H1 (cell line): ENCODE data around the gene MS4A15. TPM values are rescaled to one million over a fixed set of nuclear protein-coding genes. Genes with fewer than 3 reads are reported as not detected.

Experiments used
- CTCF ChIA-PET: fragments of 300-600 bp; sonication (Branson Sonifier 250); formaldehyde crosslinking; loops from one replicate; lab custom pipeline; 2021; ENCODE audit not compliant: partially characterized antibody; lab: Charles Lee
- POLR2A ChIA-PET: fragments of 300-600 bp; sonication (Branson Sonifier 250); formaldehyde crosslinking; loops from one replicate; lab custom pipeline; 2021; ENCODE audit warnings: inconsistent platforms; ENCODE audit not compliant: partially characterized antibody; lab: Charles Lee
- DNase-seq, 2 experiments: peaks; one replicate each; pipeline versions ENCODE4 v3.0.0 to v3.0.0-alpha.2; 2010 to 2022; ENCODE audit warnings: low spot score in 2 of 2, low read depth in 1 of 2, mixed read lengths in 1 of 2
- FAIRE-seq: peaks from 2 replicates; lab custom pipeline; 2011; peaks lifted over from hg19 to GRCh38; lab: Jason Lieb, UNC
- H2AFZ ChIP-seq: 2 replicates; pipeline ENCODE4 v1.8.1; 2012; ENCODE audit warnings: low read length, inconsistent platforms
- H2AK5ac ChIP-seq: 2 replicates; pipeline ENCODE4 v1.6.1; 2013; ENCODE audit warnings: low read depth, low read length
- H2BK120ac ChIP-seq: replicated peaks from 2 replicates; pipeline ENCODE3; 2013; ENCODE audit warnings: low read depth, low read length, inconsistent platforms
- H2BK12ac ChIP-seq: 2 replicates; pipeline ENCODE4 v1.6.1; 2013; ENCODE audit warnings: low read depth, low read length
- H2BK15ac ChIP-seq: 2 replicates; pipeline ENCODE4 v1.6.1; 2013; ENCODE audit warnings: low read length
- H2BK20ac ChIP-seq: 2 replicates; pipeline ENCODE4 v1.6.1; 2013; ENCODE audit warnings: low read length
- H2BK5ac ChIP-seq: 2 replicates; pipeline ENCODE4 v1.6.1; 2013; ENCODE audit warnings: low read depth, low read length
- H3K14ac ChIP-seq: 2 replicates; pipeline ENCODE4 v1.6.1; 2013; ENCODE audit warnings: inconsistent platforms; ENCODE audit not compliant: insufficient read length
- H3K18ac ChIP-seq: 2 replicates; pipeline ENCODE4 v1.6.1; 2013; ENCODE audit warnings: low read length; ENCODE audit errors: extremely low read depth
- H3K23ac ChIP-seq: 2 replicates; pipeline ENCODE4 v1.6.1; 2013; ENCODE audit warnings: inconsistent platforms; ENCODE audit not compliant: insufficient read length
- H3K23me2 ChIP-seq: 2 replicates; pipeline ENCODE4 v1.6.1; 2013; ENCODE audit warnings: low read depth, low read length
- H3K27ac ChIP-seq: 2 replicates; pipeline ENCODE4 v1.6.1; 2011; ENCODE audit warnings: low read depth, low read length, inconsistent platforms
- H3K27me3 ChIP-seq, 4 experiments: replicated peaks in 1 of 4; 1 replicate in 1 of 4; 2 replicates in 3 of 4; pipeline versions ENCODE4 v1.6.1 to v1.8.1; 2011 to 2013; ENCODE audit warnings: low read length in 3 of 4, mild to moderate bottlenecking in 3 of 4, inconsistent platforms in 2 of 4, mixed read lengths in 2 of 4, moderate library complexity in 1 of 4; ENCODE audit not compliant: control insufficient read depth in 3 of 4, insufficient read depth in 3 of 4; ENCODE audit errors: extremely low read depth in 1 of 4
- H3K36me3 ChIP-seq, 4 experiments: 2 replicates each; pipeline versions ENCODE4 v1.6.1 to v1.8.1; 2011 to 2013; ENCODE audit warnings: mild to moderate bottlenecking in 4 of 4, low read length in 3 of 4, moderate library complexity in 2 of 4, control low read depth in 1 of 4, inconsistent platforms in 1 of 4; ENCODE audit not compliant: insufficient read depth in 4 of 4, control insufficient read depth in 2 of 4
- H3K4ac ChIP-seq: replicated peaks from 2 replicates; pipeline ENCODE3; 2013; ENCODE audit warnings: low read length, low read depth, mixed read lengths, inconsistent platforms; ENCODE audit not compliant: insufficient read length
- H3K4me1 ChIP-seq, 4 experiments: replicated peaks in 1 of 4; 1 replicate in 1 of 4; 2 replicates in 3 of 4; pipeline versions ENCODE4 v1.6.1 to v1.8.1; 2011 to 2013; ENCODE audit warnings: low read length in 3 of 4, inconsistent platforms in 2 of 4, mixed read lengths in 1 of 4; ENCODE audit not compliant: insufficient read depth in 4 of 4, control insufficient read depth in 3 of 4
- H3K4me2 ChIP-seq, 2 experiments: 2 replicates each; pipeline versions ENCODE4 v1.6.1 to v1.8.1; 2011 to 2013; ENCODE audit warnings: low read depth in 2 of 2, low read length in 2 of 2, control low read depth in 1 of 2, inconsistent platforms in 1 of 2, mild to moderate bottlenecking in 1 of 2; ENCODE audit not compliant: insufficient read depth in 1 of 2
- H3K4me3 ChIP-seq, 4 experiments: fragments of 200-600, 300-600 bp in 1 of 4; sonication (generic), shearing (Covaris generic), sonication (Bioruptor Twin) in 1 of 4; 2 replicates each; pipeline versions ENCODE4 v1.5.1 to v1.8.1; 2011 to 2016; ENCODE audit warnings: low read length in 4 of 4, low read depth in 3 of 4, control low read depth in 2 of 4, inconsistent platforms in 2 of 4, mild to moderate bottlenecking in 2 of 4, mixed read lengths in 1 of 4, moderate library complexity in 1 of 4; ENCODE audit not compliant: insufficient read depth in 2 of 4; ENCODE audit errors: extremely low read depth in 1 of 4
- H3K56ac ChIP-seq: replicated peaks from 2 replicates; pipeline ENCODE3; 2013; ENCODE audit warnings: low read depth, mild to moderate bottlenecking, mixed read lengths, low read length, inconsistent platforms; ENCODE audit not compliant: insufficient read length
- H3K79me1 ChIP-seq: 2 replicates; pipeline ENCODE4 v1.6.1; 2013; ENCODE audit warnings: low read depth, low read length, control low read depth
- H3K79me2 ChIP-seq, 2 experiments: 2 replicates each; pipeline versions ENCODE4 v1.6.1 to v1.8.1; 2012 to 2013; ENCODE audit warnings: low read length in 2 of 2, mild to moderate bottlenecking in 2 of 2, inconsistent platforms in 1 of 2; ENCODE audit not compliant: insufficient read depth in 2 of 2, control insufficient read depth in 1 of 2
- H3K9ac ChIP-seq, 4 experiments: replicated peaks in 1 of 4; 1 replicate in 1 of 4; 2 replicates in 3 of 4; pipeline versions ENCODE4 v1.6.1 to v1.8.1; 2011 to 2013; ENCODE audit warnings: low read depth in 3 of 4, low read length in 3 of 4, control low read depth in 2 of 4, mild to moderate bottlenecking in 2 of 4, moderate library complexity in 2 of 4, inconsistent platforms in 1 of 4; ENCODE audit errors: extremely low read depth in 1 of 4
- H3K9me3 ChIP-seq, 2 experiments: 2 replicates each; pipeline versions ENCODE4 v1.6.1 to v1.8.1; 2012 to 2013; ENCODE audit warnings: mild to moderate bottlenecking in 2 of 2, moderate library complexity in 2 of 2, control low read depth in 1 of 2, inconsistent platforms in 1 of 2, low read depth in 1 of 2, low read length in 1 of 2, mixed read lengths in 1 of 2; ENCODE audit not compliant: insufficient read depth in 2 of 2
- H4K20me1 ChIP-seq, 2 experiments: replicated peaks in 1 of 2; 2 replicates each; pipeline versions ENCODE3 to v1.8.1; 2011 to 2013; ENCODE audit warnings: inconsistent platforms in 2 of 2, low read length in 2 of 2, mild to moderate bottlenecking in 1 of 2; ENCODE audit not compliant: insufficient read depth in 2 of 2, control insufficient read depth in 1 of 2
- H4K5ac ChIP-seq: 2 replicates; pipeline ENCODE4 v1.6.1; 2013; ENCODE audit warnings: low read length, low read depth, mixed read lengths, inconsistent platforms; ENCODE audit not compliant: insufficient read length
- H4K8ac ChIP-seq: 2 replicates; pipeline ENCODE4 v1.8.0; 2013; ENCODE audit warnings: mild to moderate bottlenecking, moderate library complexity, low read length, inconsistent platforms; ENCODE audit not compliant: insufficient read depth; ENCODE audit errors: extremely low read depth
- H4K91ac ChIP-seq: replicated peaks from 2 replicates; pipeline ENCODE3; 2013; ENCODE audit warnings: low read length, mixed read lengths, inconsistent platforms; ENCODE audit not compliant: insufficient read length
- GABPA ChIP-seq: IDR thresholded peaks from 2 replicates; pipeline ENCODE4 v1.6.1; 2011; ENCODE audit warnings: mild to moderate bottlenecking, low read length, moderate library complexity, borderline replicate concordance; ENCODE audit not compliant: insufficient read depth
- SIX5 ChIP-seq: IDR thresholded peaks from 2 replicates; pipeline ENCODE4 v1.6.1; 2011; ENCODE audit warnings: mild to moderate bottlenecking, low read depth, low read length
- WGBS, 2 experiments: shearing (Covaris generic) in 1 of 2; methylation state at CpG; one replicate each; pipeline versions ENCODE4 v1.1.6 to v1.1.7; 2013 to 2015; ENCODE audit warnings: low lambda C conversion rate in 2 of 2, mixed read lengths in 2 of 2, inconsistent platforms in 1 of 2, low coverage in 1 of 2, missing lambda C conversion rate in 1 of 2; ENCODE audit not compliant: insufficient replicate concordance in 2 of 2, insufficient coverage in 1 of 2, insufficient read length in 1 of 2; ENCODE audit errors: extremely low coverage in 1 of 2, missing lambda C conversion rate in 1 of 2; 5-methylcytosine and 5-hydroxymethylcytosine counted together
- polyA plus RNA-seq, 7 experiments: library from polyadenylated mRNA; depleted of rRNA in 3 of 7; stranded (reverse) in 5 of 7; unstranded in 2 of 7; fragments of >200 nt in 5 of 7; fragments of 200-250 nt in 2 of 7; gene quantifications; 1 replicate in 5 of 7; 2 replicates in 1 of 7; 4 replicates in 1 of 7; pipeline versions ENCODE4 v1.2.1 to v1.2.3, GENCODE V29; 2011 to 2013; ENCODE audit warnings: missing spikeins in 2 of 7, mixed read lengths in 2 of 7
- total RNA-seq: library from RNA; stranded (reverse); fragmentation: NEBNext Ultra II Directional; extraction: Animal tissue kit (Norgen Biotek cat#: 25700); gene quantifications from 2 replicates; pipeline ENCODE4 v1.2.1, GENCODE V29; 2021

The MS4A15 gene
- total and polyA plus RNA-seq, 2 of the 8 experiments (the other 6 are each of a cell fraction or from before 2014, with no cell fraction given), result 0.15 to 0.17 TPM

- FAIRE-seq (no peak), DNase-seq (no peak)
- no peak overlapping the region for H2BK120ac ChIP-seq
- ChIA-PET POLR2A (no interaction called here), CTCF (interaction anchor here (0.8 to 2.9 kb wide), 7 partner anchors 8 to 483 kb away, joined by 3 to 18 read pairs (median 3); partner anchors contain the start of gene MS4A15)
- H3K27ac ChIP-seq, result no peak overlapping the region
- no peak overlapping the region for H3K18ac ChIP-seq
- no peaks in the 10 kb centered on the region for H3K79me1 ChIP-seq
- H3K56ac ChIP-seq, result no peak overlapping the region
- no peak overlapping the region for H2BK20ac ChIP-seq
- H4K91ac ChIP-seq, result no peak overlapping the region
- 90% methylated on average over 14 of the region's 14 CpGs; no CpG with 5 or more reads in 1 of the 2 experiments for WGBS, 2 experiments
- no peak overlapping the region for H3K23ac ChIP-seq
- H4K20me1 ChIP-seq, result peaks cover 0 to 4% of the 10 kb centered on the region in 2 experiments
- H3K79me2 ChIP-seq, result no peaks in the 10 kb centered on the region
- no peak overlapping the region for H2AK5ac ChIP-seq
- H2BK5ac ChIP-seq, result no peak overlapping the region
- no peak overlapping the region for H3K4me3 ChIP-seq
- H3K9me3 ChIP-seq, result peaks cover 0 to 3% of the 10 kb centered on the region in 2 experiments; a peak in 1 of 4 replicates
- no peak overlapping the region; the same call in 1 of the 2 replicates for H4K8ac ChIP-seq
- H3K4ac ChIP-seq, result peak overlapping the region; percentile 21
- TF ChIP-seq SIX5 (no peak), GABPA (no peak)
- H3K4me1 ChIP-seq, result no peaks in the 10 kb centered on the region
- no peak overlapping the region for H3K4me2 ChIP-seq
- no peak overlapping the region for H3K14ac ChIP-seq
- no peak overlapping the region; the same call in 1 of the 2 replicates for H2BK12ac ChIP-seq
- no peak overlapping the region for H2BK15ac ChIP-seq
- H4K5ac ChIP-seq, result no peak overlapping the region
- H3K27me3 ChIP-seq, result no peaks in the 10 kb centered on the region
- no peaks in the 10 kb centered on the region for H3K23me2 ChIP-seq
- H2AFZ ChIP-seq, result no peak overlapping the region
- no peak overlapping the region for H3K9ac ChIP-seq
- no peaks in the 10 kb centered on the region for H3K36me3 ChIP-seq
Observed at GRCh38 chr11:60747359-60747873, 9.3 kb upstream of the MS4A15 start.
